GM19240 (cell line): ENCODE results near the gene C17orf107.

Experiments used
- DNase-seq: peaks from one replicate; pipeline ENCODE4 v3.0.0; 2011; ENCODE audit warnings: low spot score; ENCODE audit not compliant: insufficient read length

The C17orf107 gene

GRCh38 chr17:4934173-4934979 is 35.0 kb downstream of the C17orf107 start:
- DNase-seq = no peak

- no peak for DNase-seq
Measured at GRCh38 chr17:4935650-4936049, 36.3 kb downstream of the C17orf107 start.

GRCh38 chr17:4936436-4936835 is 37.1 kb downstream of the C17orf107 start:
- DNase-seq = no peak

GRCh38 chr17:4937553-4937952 is 38.2 kb downstream of the C17orf107 start:
- no peak for DNase-seq

- DNase-seq = no peak
Measured at GRCh38 chr17:4938069-4938491, 38.7 kb downstream of the C17orf107 start.

GRCh38 chr17:4938688-4939545 is 39.6 kb downstream of the C17orf107 start:
- DNase-seq = no peak

- DNase-seq = no peak
Measured at GRCh38 chr17:4939546-4939795, 40.1 kb downstream of the C17orf107 start.

GRCh38 chr17:4939796-4940554 is 40.6 kb downstream of the C17orf107 start, which contains the start of the genes RNF167 and SLC25A11:
Gene RNF167 (plus strand): TSS chr17:4940268. CDS start chr17:4940910, 642 bp downstream.
Gene SLC25A11 (minus strand): TSS chr17:4940046. CDS start chr17:4939910, 136 bp downstream.
- DNase-seq = peak; percentile 86

GRCh38 chr17:4940555-4941318 is 41.4 kb downstream of the C17orf107 start:
- DNase-seq = no peak

- no peak for DNase-seq
Measured at GRCh38 chr17:4941319-4941610, 41.9 kb downstream of the C17orf107 start.

GRCh38 chr17:4942760-4943508 is 43.6 kb downstream of the C17orf107 start:
- DNase-seq = no peak

GRCh38 chr17:4944163-4944553 is 44.8 kb downstream of the C17orf107 start:
- DNase-seq = no peak

- DNase-seq = no peak
Measured at GRCh38 chr17:4944554-4945175, 45.3 kb downstream of the C17orf107 start.

GRCh38 chr17:4945176-4945943 is 46.0 kb downstream of the C17orf107 start:
- DNase-seq = peak; percentile 35

- no peak for DNase-seq
Measured at GRCh38 chr17:4945944-4946280, 46.6 kb downstream of the C17orf107 start.

GRCh38 chr17:4946312-4946976 is 47.1 kb downstream of the C17orf107 start:
- no peak for DNase-seq

- no peak for DNase-seq
Measured at GRCh38 chr17:4947010-4947410, 47.7 kb downstream of the C17orf107 start.

- peak; percentile 36 for DNase-seq
Measured at GRCh38 chr17:4947411-4948165, 48.3 kb downstream of the C17orf107 start.
